ENCODE data around the gene IL1RN. TPM values are rescaled to one million over a fixed set of nuclear protein-coding genes. Genes with fewer than 3 reads are reported as not detected.

The IL1RN gene
- total and polyA plus RNA-seq, 10 of the 15 experiments (the other 5 are each of a cell fraction or from before 2014, with no cell fraction given): 0.04 TPM; not detected in 7

DNA sequence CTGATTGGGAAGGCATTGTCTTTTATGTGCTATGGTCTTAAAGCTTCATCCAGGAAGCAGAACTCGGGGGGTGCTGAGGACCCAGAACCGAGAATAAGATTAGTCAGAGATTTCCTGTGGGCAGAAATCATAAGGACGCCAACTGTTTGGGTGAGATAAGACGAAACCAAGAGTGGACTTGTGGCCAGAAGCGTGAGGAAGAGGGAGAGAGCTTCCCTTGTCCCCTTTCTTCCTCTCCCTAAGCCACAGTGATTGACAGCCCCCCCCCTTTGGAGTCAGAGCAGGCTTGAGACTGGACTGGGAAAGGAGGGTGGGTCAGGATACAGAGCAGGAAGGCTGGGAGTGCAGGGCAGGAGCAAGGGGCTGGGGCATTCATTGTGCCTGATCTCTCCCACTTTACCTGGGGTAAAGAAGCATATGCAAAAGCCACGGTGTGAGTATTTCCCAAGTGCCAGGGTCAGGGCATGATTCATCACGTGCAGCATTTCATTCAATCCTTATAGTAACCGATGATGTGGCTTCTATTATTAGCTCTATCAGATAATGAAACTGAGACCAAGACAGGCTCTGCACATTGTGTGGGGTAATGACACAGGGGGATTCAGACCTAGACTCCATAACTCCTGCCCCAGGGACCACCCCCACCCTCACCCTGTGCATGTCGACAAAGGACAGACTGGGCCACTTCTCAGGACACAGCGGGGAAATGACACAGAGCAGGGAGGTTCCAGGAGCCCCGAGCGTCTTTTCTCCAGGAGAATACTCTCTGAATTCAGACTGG is 3.0 kb upstream of the IL1RN start:
- ChIA-PET RAD21 (ENCODE audit: unreplicated experiment) (interaction anchor here (0.7 kb wide), 1 partner anchor 14 kb away, joined by 3 read pairs; no protein-coding TSS in a partner anchor), CTCF (interaction anchor here (1.2 to 4.2 kb wide), 2 partner anchors 13 to 48 kb away, joined by 3 to 28 read pairs; no protein-coding TSS in a partner anchor), POLR2A (interaction anchor here (1.2 kb wide), 1 partner anchor 14 kb away, joined by 3 read pairs; no protein-coding TSS in a partner anchor), SMC1A (ENCODE audit: uncharacterized antibody, unreplicated experiment) (interaction anchor here (1.0 to 1.1 kb wide), 2 partner anchors 39 to 44 kb away, joined by 3 read pairs; no protein-coding TSS in a partner anchor)
- intact Hi-C loops (cut with micrococcal nuclease; ENCODE audit: unreplicated experiment) (no loop called here), in situ Hi-C loops (cut with MboI) (no loop called here)
- Histone ChIP-seq H3K4me2 (ENCODE audit: control insufficient read depth, insufficient read depth) (peak overlapping the region; percentile 84), H3K4me3 (peak overlapping the region; percentile 9; the same call in 1 of the 2 replicates), H3K79me2 (ENCODE audit: control insufficient read depth, insufficient read depth, low read length) (no peaks in the 10 kb centered on the region), H3K36me3 (ENCODE audit: control insufficient read depth in 2 of 2, insufficient read depth in 2 of 2, low read length in 1 of 2) (no peaks in the 10 kb centered on the region), H3K9me3 (replicated peaks; ENCODE audit: control insufficient read depth, insufficient read depth, low read length) (no peaks in the 10 kb centered on the region), H2AFZ (ENCODE audit: control insufficient read depth, low read depth, low read length) (peak overlapping the region; percentile 16; the same call in 1 of the 2 replicates), H3K4me1 (ENCODE audit: control insufficient read depth, insufficient read depth, low read length) (peaks cover 11% of the 10 kb centered on the region), H3K9ac (ENCODE audit: control insufficient read depth, insufficient read depth, low read length) (no peak overlapping the region), H3K27ac (ENCODE audit: control insufficient read depth, insufficient read depth) (peak overlapping the region; percentile 6; the same call in 1 of the 2 replicates), H4K20me1 (ENCODE audit: control insufficient read depth, insufficient read depth) (no peaks in the 10 kb centered on the region), H3K27me3 (replicated peaks in 1 of 2; ENCODE audit: control insufficient read depth in 2 of 2, insufficient read depth in 2 of 2, low read length in 1 of 2) (no peaks in the 10 kb centered on the region)
- FAIRE-seq: no peak
- BruUV-seq (replicated peaks): no TSS peak
- peak; percentile 78 for ATAC-seq
- DNase-seq (ENCODE audit: low read depth, low spot score): peak; percentile 38
- 14% methylated on average over 12 of the region's 12 CpGs for WGBS (ENCODE audit: insufficient coverage, insufficient replicate concordance, low lambda C conversion rate, missing lambda C conversion rate)
- TF ChIP-seq ZNF207 (IDR thresholded peaks at IDR 0.05; ENCODE audit: borderline replicate concordance): no peak
- 0 out of 2 replicates have a peak, but pooled peaks have one; percentile 30 for TF ChIP-seq FOXM1 (IDR thresholded peaks at IDR 0.05; ENCODE audit: low read depth, low read length)
- peak; percentile 85 for TF ChIP-seq RUNX3 (IDR thresholded peaks at IDR 0.05; ENCODE audit: low read length)
- no peak for TF ChIP-seq MYB (IDR thresholded peaks at IDR 0.05; ENCODE audit: borderline replicate concordance, low read depth, low read length)
- TF ChIP-seq NR2C2 (IDR thresholded peaks at IDR 0.05; ENCODE audit: borderline replicate concordance, control insufficient read depth, insufficient read length, low read depth): no peak
- TF ChIP-seq CREM (IDR thresholded peaks at IDR 0.05; ENCODE audit: low read depth): no peak
- peak; percentile 59 to 71 for TF ChIP-seq IKZF2 (IDR thresholded peaks at IDR 0.05)
- TF ChIP-seq BHLHE40 (IDR thresholded peaks at IDR 0.05; ENCODE audit: borderline replicate concordance in 1 of 2, low read depth in 2 of 2, low read length in 1 of 2): peak; percentile 82 to 85
- TF ChIP-seq, protein P1, sequence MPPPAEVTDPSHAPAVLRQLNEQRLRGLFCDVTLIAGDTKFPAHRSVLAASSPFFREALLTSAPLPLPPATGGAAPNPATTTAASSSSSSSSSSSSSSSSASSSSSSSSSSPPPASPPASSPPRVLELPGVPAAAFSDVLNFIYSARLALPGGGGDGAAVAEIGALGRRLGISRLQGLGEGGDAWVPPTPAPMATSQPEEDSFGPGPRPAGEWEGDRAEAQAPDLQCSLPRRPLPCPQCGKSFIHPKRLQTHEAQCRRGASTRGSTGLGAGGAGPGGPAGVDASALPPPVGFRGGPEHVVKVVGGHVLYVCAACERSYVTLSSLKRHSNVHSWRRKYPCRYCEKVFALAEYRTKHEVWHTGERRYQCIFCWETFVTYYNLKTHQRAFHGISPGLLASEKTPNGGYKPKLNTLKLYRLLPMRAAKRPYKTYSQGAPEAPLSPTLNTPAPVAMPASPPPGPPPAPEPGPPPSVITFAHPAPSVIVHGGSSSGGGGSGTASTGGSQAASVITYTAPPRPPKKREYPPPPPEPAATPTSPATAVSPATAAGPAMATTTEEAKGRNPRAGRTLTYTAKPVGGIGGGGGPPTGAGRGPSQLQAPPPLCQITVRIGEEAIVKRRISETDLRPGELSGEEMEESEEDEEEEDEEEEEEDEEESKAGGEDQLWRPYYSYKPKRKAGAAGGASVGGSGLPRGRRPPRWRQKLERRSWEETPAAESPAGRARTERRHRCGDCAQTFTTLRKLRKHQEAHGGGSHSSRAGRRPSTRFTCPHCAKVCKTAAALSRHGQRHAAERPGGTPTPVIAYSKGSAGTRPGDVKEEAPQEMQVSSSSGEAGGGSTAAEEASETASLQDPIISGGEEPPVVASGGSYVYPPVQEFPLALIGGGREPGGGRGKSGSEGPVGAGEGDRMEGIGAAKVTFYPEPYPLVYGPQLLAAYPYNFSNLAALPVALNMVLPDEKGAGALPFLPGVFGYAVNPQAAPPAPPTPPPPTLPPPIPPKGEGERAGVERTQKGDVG (CRISPR knock-in tag; IDR thresholded peaks at IDR 0.05): no peak
- no peak for TF ChIP-seq HDGF (IDR thresholded peaks at IDR 0.05)
- no peak for TF ChIP-seq RCOR1 (conservative IDR thresholded peaks at IDR 0.05; ENCODE audit: low read depth, low read length)
- no peak for TF ChIP-seq HDAC6 (IDR thresholded peaks at IDR 0.05; ENCODE audit: unreplicated experiment)
- no peak for TF ChIP-seq RELA (IDR thresholded peaks at IDR 0.05; ENCODE audit: borderline replicate concordance, partially characterized antibody)
- 0 out of 2 replicates have a peak, but pooled peaks have one; percentile 12 for TF ChIP-seq SMARCA5 (IDR thresholded peaks at IDR 0.05)
- no peak for TF ChIP-seq TCF12 (IDR thresholded peaks at IDR 0.05; ENCODE audit: low read depth, low read length)
- TF ChIP-seq ZSCAN29 (IDR thresholded peaks at IDR 0.05): no peak
- TF ChIP-seq, protein P2, sequence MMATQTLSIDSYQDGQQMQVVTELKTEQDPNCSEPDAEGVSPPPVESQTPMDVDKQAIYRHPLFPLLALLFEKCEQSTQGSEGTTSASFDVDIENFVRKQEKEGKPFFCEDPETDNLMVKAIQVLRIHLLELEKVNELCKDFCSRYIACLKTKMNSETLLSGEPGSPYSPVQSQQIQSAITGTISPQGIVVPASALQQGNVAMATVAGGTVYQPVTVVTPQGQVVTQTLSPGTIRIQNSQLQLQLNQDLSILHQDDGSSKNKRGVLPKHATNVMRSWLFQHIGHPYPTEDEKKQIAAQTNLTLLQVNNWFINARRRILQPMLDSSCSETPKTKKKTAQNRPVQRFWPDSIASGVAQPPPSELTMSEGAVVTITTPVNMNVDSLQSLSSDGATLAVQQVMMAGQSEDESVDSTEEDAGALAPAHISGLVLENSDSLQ (IDR thresholded peaks at IDR 0.05): peak; percentile 87
- TF ChIP-seq FOS (IDR thresholded peaks at IDR 0.05; ENCODE audit: borderline replicate concordance, extremely low read depth, insufficient read length): no peak
- no peak for TF ChIP-seq TAF1 (IDR thresholded peaks at IDR 0.05; ENCODE audit: borderline replicate concordance, low read depth, low read length)
- no peak for TF ChIP-seq RBBP5 (conservative IDR thresholded peaks at IDR 0.05)
- TF ChIP-seq EZH2 (IDR thresholded peaks at IDR 0.05; ENCODE audit: borderline replicate concordance, control insufficient read depth, low read depth, low read length): no peak

All from GM12878 (cell line).